HepG2 (cell line): ENCODE data around the gene HPD. TPM values are rescaled to one million over a fixed set of nuclear protein-coding genes. Genes with fewer than 3 reads are reported as not detected.
A peak's percentile ranks its signal among the peaks of the same experiment; 100 is the strongest.

ENCODE experiments used
- CEBPB ChIP-seq: IDR thresholded peaks from 2 replicates; pipeline ENCODE4 v1.6.1; 2011; ENCODE audit warnings: low read depth, low read length, improper control_type of control experiment, borderline replicate concordance
- CREB1 ChIP-seq, 2 experiments: fragments of 450-650 bp in 1 of 2; IDR thresholded peaks; 2 replicates each; pipeline ENCODE4 v1.6.1; 2016 to 2017; ENCODE audit warnings: control low read depth in 1 of 2, mild to moderate bottlenecking in 1 of 2, missing compliant biosample characterization in 1 of 2, missing genetic modification characterization in 1 of 2
- KLF11 ChIP-seq: IDR thresholded peaks from 2 replicates; pipeline ENCODE4 v1.6.1; 2016; ENCODE audit warnings: missing compliant biosample characterization
- MXD4 ChIP-seq: IDR thresholded peaks from 2 replicates; pipeline ENCODE4 v1.6.1; 2016; ENCODE audit warnings: mild to moderate bottlenecking, missing biosample characterization, missing genetic modification reagents
- NCOA1 ChIP-seq: sonication (generic); formaldehyde crosslinking; IDR thresholded peaks from 2 replicates; pipeline ENCODE4 v1.9.0; 2021; ENCODE audit warnings: missing genetic modification reagents
- WIZ ChIP-seq: sonication (generic); formaldehyde crosslinking; IDR thresholded peaks from 2 replicates; pipeline ENCODE4 v1.5.1; 2020; ENCODE audit warnings: mild to moderate bottlenecking, missing genetic modification reagents
- ZBTB20 ChIP-seq: sonication (generic); formaldehyde crosslinking; IDR thresholded peaks from 2 replicates; pipeline ENCODE4 v1.8.1; 2023; ENCODE audit warnings: missing genetic modification reagents, low read depth, mild to moderate bottlenecking, borderline replicate concordance
- ZNF34 ChIP-seq: sonication (generic); formaldehyde crosslinking; IDR thresholded peaks from 2 replicates; pipeline ENCODE4 v1.4.0; 2020; ENCODE audit warnings: mild to moderate bottlenecking, missing genetic modification reagents, borderline replicate concordance
- ZNF451 ChIP-seq: sonication (generic); formaldehyde crosslinking; IDR thresholded peaks from 2 replicates; pipeline ENCODE4 v1.5.0; 2020; ENCODE audit warnings: mild to moderate bottlenecking, missing genetic modification reagents
- ZNF546 ChIP-seq: sonication (generic); formaldehyde crosslinking; conservative IDR thresholded peaks from 2 replicates; pipeline ENCODE4 v1.8.1; 2023; ENCODE audit warnings: mild to moderate bottlenecking, missing genetic modification reagents
- ZNF577 ChIP-seq: sonication (generic); formaldehyde crosslinking; IDR thresholded peaks from 2 replicates; pipeline ENCODE4 v1.4.0; 2020; ENCODE audit warnings: mild to moderate bottlenecking, low read depth, missing genetic modification reagents, borderline replicate concordance
- ZNF720 ChIP-seq: sonication (generic); formaldehyde crosslinking; IDR thresholded peaks from 2 replicates; pipeline ENCODE4 v1.4.0; 2020; ENCODE audit warnings: missing genetic modification reagents
- ZNF776 ChIP-seq: sonication (generic); formaldehyde crosslinking; IDR thresholded peaks from 2 replicates; pipeline ENCODE4 v1.4.0; 2020; ENCODE audit warnings: mild to moderate bottlenecking, missing genetic modification reagents
- ZNF777 ChIP-seq: sonication (generic); formaldehyde crosslinking; IDR thresholded peaks from 2 replicates; pipeline ENCODE4 v1.4.0; 2020; ENCODE audit warnings: missing genetic modification reagents
- ZNF781 ChIP-seq: sonication (generic); formaldehyde crosslinking; IDR thresholded peaks from 2 replicates; pipeline ENCODE4 v1.5.1; 2020; ENCODE audit warnings: borderline replicate concordance, mild to moderate bottlenecking, missing genetic modification reagents; ENCODE audit errors: not compliant biosample characterization
- ZNF879 ChIP-seq: sonication (generic); formaldehyde crosslinking; IDR thresholded peaks from 2 replicates; pipeline ENCODE4 v1.8.1; 2023; ENCODE audit warnings: missing genetic modification reagents
- polyA plus RNA-seq, 8 experiments: library from polyadenylated mRNA; depleted of rRNA in 3 of 8; stranded (reverse) in 7 of 8; unstranded in 1 of 8; fragments of >200 nt; fragmentation: Illumina TruSeq in 4 of 8; extraction: Trizol in 4 of 8; gene quantifications; 2 replicates each; pipeline versions ENCODE4 v1.2.1 to v1.2.3, GENCODE V29; 2011 to 2016; ENCODE audit warnings: low read depth in 4 of 8, missing spikeins in 1 of 8, mixed read lengths in 1 of 8; ENCODE audit not compliant: insufficient read depth in 1 of 8
- total RNA-seq, 5 experiments: library from RNA; depleted of rRNA; stranded (reverse); fragments of >200 nt; fragmentation: Illumina TruSeq; extraction: Trizol; gene quantifications; 2 replicates each; pipeline ENCODE4 v1.2.3, GENCODE V29; 2016; ENCODE audit warnings: low read depth in 1 of 5
- TF ChIP-seq, protein P1 (sequence below): sonication (generic); formaldehyde crosslinking; IDR thresholded peaks from 2 replicates; pipeline ENCODE4 v1.8.0; 2022; ENCODE audit warnings: missing genetic modification reagents, mild to moderate bottlenecking, moderate library complexity, borderline replicate concordance
- TF ChIP-seq, protein P2 (sequence below): fragments of 450-650 bp; IDR thresholded peaks from 2 replicates; pipeline ENCODE4 v1.6.1; 2017; ENCODE audit warnings: mild to moderate bottlenecking
- TF ChIP-seq, protein P3 (sequence below): sonication (generic); formaldehyde crosslinking; IDR thresholded peaks from 2 replicates; pipeline ENCODE4 v1.5.0; 2020; ENCODE audit warnings: missing genetic modification reagents
- TF ChIP-seq, protein P4 (sequence below): sonication (generic); formaldehyde crosslinking; IDR thresholded peaks from 2 replicates; pipeline ENCODE4 v1.4.0; 2020; ENCODE audit warnings: missing genetic modification reagents

The HPD gene
- total and polyA plus RNA-seq, 2 of the 13 experiments (the other 11 are each of a cell fraction or from before 2014, with no cell fraction given): 120 to 195 TPM

DNA sequence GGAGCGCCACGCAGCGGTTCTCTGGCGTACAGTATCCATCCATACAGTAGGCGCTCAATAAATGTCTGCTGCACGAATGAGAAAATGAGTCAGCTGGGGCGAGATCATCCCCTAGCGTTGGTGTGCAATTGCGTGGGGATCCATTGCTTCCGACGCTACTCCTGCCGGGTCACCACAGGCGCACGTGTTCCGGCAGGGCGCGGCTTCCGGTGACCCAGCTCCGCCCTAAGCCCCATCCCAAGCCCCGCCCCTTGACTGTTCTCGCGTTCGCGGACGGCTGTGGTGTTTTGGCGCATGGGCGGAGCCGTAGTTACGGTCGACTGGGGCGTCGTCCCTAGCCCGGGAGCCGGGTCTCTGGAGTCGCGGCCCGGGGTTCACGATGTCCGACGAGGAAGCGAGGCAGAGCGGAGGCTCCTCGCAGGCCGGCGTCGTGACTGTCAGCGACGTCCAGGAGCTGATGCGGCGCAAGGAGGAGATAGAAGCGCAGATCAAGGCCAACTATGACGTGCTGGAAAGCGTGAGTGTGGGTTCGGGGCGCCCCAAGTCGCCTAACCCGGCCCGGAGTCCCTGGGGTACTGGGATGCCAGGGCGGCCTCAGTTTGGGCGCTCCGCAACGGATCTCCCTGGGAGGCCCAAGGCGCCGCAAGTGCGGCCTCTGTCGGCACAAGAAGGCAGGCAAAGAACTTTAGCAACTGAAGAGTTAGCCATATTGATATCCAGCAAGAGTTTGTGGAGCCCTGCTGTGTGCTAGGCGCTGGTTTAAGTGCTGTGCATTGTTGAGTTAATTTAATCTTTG, 30.0 kb upstream of the HPD start, which contains the start of gene PSMD9 (continued):
- TF ChIP-seq, protein P1, sequence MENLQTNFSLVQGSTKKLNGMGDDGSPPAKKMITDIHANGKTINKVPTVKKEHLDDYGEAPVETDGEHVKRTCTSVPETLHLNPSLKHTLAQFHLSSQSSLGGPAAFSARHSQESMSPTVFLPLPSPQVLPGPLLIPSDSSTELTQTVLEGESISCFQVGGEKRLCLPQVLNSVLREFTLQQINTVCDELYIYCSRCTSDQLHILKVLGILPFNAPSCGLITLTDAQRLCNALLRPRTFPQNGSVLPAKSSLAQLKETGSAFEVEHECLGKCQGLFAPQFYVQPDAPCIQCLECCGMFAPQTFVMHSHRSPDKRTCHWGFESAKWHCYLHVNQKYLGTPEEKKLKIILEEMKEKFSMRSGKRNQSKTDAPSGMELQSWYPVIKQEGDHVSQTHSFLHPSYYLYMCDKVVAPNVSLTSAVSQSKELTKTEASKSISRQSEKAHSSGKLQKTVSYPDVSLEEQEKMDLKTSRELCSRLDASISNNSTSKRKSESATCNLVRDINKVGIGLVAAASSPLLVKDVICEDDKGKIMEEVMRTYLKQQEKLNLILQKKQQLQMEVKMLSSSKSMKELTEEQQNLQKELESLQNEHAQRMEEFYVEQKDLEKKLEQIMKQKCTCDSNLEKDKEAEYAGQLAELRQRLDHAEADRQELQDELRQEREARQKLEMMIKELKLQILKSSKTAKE (CRISPR knock-in tag): peak; percentile 60; the same call in 1 of the 2 replicates
- TF ChIP-seq WIZ: no peak
- TF ChIP-seq NCOA1 (CRISPR knock-in tag): peak; percentile 91; the same call in 1 of the 2 replicates
- TF ChIP-seq ZNF879 (CRISPR knock-in tag): no peak
- 0 out of 2 replicates have a peak, but pooled peaks have one; percentile 33 for TF ChIP-seq ZNF720 (CRISPR knock-in tag)
- TF ChIP-seq ZNF451 (CRISPR knock-in tag): peak; percentile 71
- 0 out of 2 replicates have a peak, but pooled peaks have one; percentile 32 for TF ChIP-seq ZNF577
- TF ChIP-seq, protein P2, sequence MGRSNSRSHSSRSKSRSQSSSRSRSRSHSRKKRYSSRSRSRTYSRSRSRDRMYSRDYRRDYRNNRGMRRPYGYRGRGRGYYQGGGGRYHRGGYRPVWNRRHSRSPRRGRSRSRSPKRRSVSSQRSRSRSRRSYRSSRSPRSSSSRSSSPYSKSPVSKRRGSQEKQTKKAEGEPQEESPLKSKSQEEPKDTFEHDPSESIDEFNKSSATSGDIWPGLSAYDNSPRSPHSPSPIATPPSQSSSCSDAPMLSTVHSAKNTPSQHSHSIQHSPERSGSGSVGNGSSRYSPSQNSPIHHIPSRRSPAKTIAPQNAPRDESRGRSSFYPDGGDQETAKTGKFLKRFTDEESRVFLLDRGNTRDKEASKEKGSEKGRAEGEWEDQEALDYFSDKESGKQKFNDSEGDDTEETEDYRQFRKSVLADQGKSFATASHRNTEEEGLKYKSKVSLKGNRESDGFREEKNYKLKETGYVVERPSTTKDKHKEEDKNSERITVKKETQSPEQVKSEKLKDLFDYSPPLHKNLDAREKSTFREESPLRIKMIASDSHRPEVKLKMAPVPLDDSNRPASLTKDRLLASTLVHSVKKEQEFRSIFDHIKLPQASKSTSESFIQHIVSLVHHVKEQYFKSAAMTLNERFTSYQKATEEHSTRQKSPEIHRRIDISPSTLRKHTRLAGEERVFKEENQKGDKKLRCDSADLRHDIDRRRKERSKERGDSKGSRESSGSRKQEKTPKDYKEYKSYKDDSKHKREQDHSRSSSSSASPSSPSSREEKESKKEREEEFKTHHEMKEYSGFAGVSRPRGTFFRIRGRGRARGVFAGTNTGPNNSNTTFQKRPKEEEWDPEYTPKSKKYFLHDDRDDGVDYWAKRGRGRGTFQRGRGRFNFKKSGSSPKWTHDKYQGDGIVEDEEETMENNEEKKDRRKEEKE: no peak
- TF ChIP-seq MXD4 (CRISPR knock-in tag): peak; percentile 99
- TF ChIP-seq, protein P3, sequence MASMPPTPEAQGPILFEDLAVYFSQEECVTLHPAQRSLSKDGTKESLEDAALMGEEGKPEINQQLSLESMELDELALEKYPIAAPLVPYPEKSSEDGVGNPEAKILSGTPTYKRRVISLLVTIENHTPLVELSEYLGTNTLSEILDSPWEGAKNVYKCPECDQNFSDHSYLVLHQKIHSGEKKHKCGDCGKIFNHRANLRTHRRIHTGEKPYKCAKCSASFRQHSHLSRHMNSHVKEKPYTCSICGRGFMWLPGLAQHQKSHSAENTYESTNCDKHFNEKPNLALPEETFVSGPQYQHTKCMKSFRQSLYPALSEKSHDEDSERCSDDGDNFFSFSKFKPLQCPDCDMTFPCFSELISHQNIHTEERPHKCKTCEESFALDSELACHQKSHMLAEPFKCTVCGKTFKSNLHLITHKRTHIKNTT (CRISPR knock-in tag): no peak
- peak; percentile 23; the same call in 1 of the 2 replicates for TF ChIP-seq ZNF777
- TF ChIP-seq ZNF781 (CRISPR knock-in tag): peak; percentile 86
- TF ChIP-seq, protein P4, sequence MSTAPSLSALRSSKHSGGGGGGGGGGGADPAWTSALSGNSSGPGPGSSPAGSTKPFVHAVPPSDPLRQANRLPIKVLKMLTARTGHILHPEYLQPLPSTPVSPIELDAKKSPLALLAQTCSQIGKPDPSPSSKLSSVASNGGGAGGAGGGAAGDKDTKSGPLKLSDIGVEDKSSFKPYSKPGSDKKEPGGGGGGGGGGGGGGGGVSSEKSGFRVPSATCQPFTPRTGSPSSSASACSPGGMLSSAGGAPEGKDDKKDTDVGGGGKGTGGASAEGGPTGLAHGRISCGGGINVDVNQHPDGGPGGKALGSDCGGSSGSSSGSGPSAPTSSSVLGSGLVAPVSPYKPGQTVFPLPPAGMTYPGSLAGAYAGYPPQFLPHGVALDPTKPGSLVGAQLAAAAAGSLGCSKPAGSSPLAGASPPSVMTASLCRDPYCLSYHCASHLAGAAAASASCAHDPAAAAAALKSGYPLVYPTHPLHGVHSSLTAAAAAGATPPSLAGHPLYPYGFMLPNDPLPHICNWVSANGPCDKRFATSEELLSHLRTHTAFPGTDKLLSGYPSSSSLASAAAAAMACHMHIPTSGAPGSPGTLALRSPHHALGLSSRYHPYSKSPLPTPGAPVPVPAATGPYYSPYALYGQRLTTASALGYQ (CRISPR knock-in tag): peak; percentile 49; the same call in 1 of the 2 replicates
- TF ChIP-seq ZNF34 (CRISPR knock-in tag): peak; percentile 99
- TF ChIP-seq CREB1 (IDR thresholded peaks at IDR 0.05): peak; percentile 71
- TF ChIP-seq CREB1 (CRISPR knock-in tag; IDR thresholded peaks at IDR 0.05): peak; percentile 89
- peak; percentile 69; the same call in 1 of the 2 replicates for TF ChIP-seq ZNF776
- TF ChIP-seq CEBPB: peak; percentile 49; the same call in 1 of the 2 replicates
- TF ChIP-seq KLF11 (CRISPR knock-in tag): peak; percentile 80; the same call in 1 of the 2 replicates
- TF ChIP-seq ZBTB20 (CRISPR knock-in tag): peak; percentile 79
- TF ChIP-seq ZNF546: no peak; the same call in 1 of the 2 replicates
